GM18505 (cell line): ENCODE data around the gene FAM118A.
"Not testable (repeated sequence)": the region's sequence is repeated elsewhere in the genome, so short reads cannot be mapped to it uniquely, and the experiment has no call there.

Experiments used
- ATAC-seq: cut with Tn5 transposase; IDR thresholded peaks from one replicate; pipeline ENCODE4 v1.9.1; 2021; ENCODE audit not compliant: unreplicated experiment
- POLR2A ChIP-seq: IDR thresholded peaks from 4 replicates; pipeline ENCODE4 v1.6.1; 2011; ENCODE audit warnings: borderline replicate concordance; ENCODE audit not compliant: insufficient read depth, insufficient read length; ENCODE audit errors: extremely low read depth

Gene FAM118A

DNA sequence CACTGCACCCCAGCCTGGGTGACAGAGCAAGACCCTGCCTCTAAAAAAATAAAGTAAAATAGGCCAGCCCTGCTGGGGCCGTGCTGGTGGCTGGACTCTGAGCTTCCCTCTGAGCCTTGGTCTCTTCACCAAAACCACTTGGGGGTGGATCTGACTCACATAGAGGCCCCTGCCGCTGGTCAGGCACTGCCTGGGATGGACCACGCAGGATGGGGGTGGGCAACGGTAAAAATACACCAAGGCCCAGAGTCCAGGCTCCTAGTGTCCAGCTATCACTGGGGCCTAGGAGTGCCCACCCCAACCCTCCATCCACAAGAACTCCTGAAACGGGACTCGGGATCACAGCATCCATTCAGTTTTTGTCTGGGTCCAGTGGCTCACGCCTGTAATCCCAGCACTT, 37.2 kb upstream of the FAM118A start:
- TF ChIP-seq POLR2A = no peak
- no peak for ATAC-seq

GRCh38 chr22:45273452-45274075, 36.2 kb upstream of the FAM118A start:
- ATAC-seq = no peak
- no peak for TF ChIP-seq POLR2A

DNA sequence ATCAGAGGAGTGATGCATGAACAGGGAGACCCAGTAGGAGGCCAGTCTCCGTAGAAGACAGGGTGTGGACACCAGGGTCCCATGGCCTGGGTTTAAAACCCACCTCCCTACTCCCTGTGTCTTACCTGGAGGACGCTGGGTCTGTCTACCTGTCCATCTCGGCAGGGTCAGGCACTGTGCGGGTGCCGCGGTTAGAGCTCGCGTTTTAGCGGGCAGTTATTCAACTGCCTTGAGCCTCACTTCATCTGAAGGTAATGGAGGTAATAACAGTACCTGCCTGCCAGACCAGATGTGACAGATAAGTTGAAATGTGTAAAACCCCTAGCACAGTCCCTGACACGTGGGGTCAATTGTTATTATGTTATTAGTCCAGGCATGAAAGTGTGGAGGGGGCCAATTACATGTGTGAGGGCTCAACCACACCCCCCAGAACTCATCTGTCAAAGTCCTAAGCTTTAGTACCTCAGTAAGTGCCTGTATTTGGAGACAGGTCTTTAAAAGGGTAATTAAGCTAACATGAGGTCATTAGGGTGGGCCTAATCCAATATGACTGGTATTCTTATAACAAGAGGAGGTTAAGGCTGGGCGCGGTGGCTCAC, 33.1 kb upstream of the FAM118A start:
- TF ChIP-seq POLR2A = no peak
- ATAC-seq = no peak

DNA sequence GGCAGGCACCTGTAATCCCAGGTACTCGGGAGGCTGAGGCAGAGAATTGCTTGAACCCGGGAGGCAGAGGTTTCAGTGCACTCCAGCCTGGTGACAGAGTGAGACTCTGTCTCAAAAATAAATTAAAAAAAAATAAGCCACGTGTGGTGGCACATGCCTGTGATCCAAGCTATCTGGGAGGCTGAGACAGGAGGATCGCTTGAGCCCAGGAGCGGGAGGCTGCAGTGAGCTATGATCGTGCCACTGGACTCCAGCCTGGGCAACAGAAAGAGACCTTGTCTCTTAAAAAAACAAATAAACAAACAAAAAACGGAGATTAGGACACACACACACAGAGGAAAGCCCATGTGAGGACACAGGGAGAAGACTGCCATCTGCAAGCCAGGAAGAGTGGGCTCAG, 32.0 kb upstream of the FAM118A start:
- ATAC-seq = not testable (repeated sequence)

- ATAC-seq = no peak
- TF ChIP-seq POLR2A = no peak
Measured at GRCh38 chr22:45278125-45278524, 31.6 kb upstream of the FAM118A start.

- ATAC-seq = no peak
- no peak for TF ChIP-seq POLR2A
Measured at GRCh38 chr22:45280587-45280980, 29.1 kb upstream of the FAM118A start.

GRCh38 chr22:45281010-45281409, 28.7 kb upstream of the FAM118A start:
- ATAC-seq = no peak
- no peak for TF ChIP-seq POLR2A

DNA sequence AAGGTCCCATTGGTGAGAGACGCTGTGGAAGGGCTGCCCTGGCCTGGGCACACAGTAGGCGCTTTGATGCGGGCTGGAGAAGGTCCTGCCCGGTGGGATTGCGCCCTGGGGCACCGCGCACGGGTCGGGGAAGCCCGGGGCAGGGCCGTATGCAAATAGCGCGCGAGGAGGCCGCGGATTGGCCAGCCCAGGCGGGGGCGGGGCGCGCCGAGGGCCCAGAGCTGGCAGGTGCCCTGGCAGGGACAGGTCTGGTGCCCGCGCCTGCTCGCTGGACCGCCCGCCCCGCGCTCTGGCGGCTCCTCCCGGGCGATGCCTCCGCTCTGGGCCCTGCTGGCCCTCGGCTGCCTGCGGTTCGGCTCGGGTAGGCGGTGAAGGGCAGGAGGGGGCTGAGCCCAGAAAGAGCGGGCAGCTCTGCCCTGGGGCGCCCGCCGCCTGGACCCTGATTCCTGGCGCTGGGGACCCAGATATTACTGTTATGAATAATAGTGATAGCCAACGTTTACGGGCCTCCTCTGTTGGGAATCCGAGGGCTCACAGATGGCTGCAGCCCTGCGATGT, 24.9 kb upstream of the FAM118A start, which contains the start of gene UPK3A:
Gene UPK3A, plus strand, starts transcription at position 245 of the 558 bp plus-strand sequence. Its CDS starts 65 bp downstream, at position 310.
- no peak for ATAC-seq
- no peak for TF ChIP-seq POLR2A

DNA sequence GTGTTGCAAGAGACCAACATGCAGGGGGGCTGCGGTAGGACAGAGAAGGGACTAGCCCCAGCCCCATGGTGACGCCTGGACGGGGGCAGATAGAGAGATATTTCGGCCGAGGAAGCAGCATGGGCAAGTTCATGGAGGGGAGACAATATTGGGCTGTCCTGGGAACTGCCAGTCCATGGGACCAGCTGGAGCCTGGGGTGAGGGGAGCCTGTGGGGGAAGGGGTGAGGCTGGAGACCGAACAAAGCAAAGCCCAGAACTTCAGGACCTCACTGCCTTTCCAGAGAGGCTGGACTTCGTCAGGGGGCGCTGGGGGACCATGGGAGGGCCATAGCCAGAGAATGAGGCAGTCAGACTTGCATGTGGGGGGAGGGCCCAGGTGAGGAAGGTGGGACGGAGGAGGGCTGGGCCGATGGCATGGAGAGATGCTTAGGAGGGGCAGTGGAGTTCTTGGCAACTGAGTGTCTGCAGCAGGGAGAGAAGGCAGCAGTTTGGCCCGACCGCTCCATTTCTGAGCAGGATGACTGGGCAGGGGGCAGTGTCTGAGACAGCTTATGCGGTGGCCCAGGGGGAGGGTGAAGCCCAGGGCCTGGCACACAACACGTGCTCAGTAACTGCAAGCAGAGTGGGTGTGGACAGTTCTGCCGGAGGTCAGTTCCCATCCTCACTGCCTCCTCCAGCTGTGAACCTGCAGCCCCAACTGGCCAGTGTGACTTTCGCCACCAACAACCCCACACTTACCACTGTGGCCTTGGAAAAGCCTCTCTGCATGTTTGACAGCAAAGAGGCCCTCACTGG, 24.3 kb upstream of the FAM118A start:
- TF ChIP-seq POLR2A = no peak

DNA sequence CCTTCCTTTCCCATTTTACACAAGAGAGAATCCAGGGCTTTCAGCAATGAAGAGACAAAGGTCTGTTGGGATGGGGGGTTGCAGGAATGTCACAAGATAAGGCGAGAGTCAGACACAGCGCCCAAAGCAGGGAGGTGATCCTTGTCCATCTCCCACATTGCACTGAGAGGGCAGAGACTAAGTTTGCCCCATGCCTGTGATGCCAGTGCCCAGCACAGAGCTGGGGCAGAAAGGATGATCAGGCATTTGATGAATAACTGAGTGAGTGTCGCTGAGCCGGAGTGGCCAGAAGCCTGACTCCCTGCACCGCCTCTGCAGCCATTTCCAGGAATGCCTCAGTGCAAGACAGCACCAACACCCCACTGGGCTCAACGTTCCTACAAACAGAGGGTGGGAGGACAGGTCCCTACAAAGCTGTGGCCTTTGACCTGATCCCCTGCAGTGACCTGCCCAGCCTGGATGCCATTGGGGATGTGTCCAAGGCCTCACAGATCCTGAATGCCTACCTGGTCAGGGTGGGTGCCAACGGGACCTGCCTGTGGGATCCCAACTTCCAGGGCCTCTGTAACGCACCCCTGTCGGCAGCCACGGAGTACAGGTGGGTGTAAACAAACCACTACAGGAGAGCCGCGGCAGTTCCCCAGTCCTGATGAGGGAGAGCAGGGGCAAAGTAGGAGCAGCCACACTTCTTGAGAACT, 22.7 kb upstream of the FAM118A start:
- no peak for ATAC-seq
- TF ChIP-seq POLR2A = no peak

More for the DNA sequence above, 24.3 kb upstream of the FAM118A start:
- ATAC-seq = no peak

GRCh38 chr22:45290410-45290936, 19.3 kb upstream of the FAM118A start:
- no peak for ATAC-seq

DNA sequence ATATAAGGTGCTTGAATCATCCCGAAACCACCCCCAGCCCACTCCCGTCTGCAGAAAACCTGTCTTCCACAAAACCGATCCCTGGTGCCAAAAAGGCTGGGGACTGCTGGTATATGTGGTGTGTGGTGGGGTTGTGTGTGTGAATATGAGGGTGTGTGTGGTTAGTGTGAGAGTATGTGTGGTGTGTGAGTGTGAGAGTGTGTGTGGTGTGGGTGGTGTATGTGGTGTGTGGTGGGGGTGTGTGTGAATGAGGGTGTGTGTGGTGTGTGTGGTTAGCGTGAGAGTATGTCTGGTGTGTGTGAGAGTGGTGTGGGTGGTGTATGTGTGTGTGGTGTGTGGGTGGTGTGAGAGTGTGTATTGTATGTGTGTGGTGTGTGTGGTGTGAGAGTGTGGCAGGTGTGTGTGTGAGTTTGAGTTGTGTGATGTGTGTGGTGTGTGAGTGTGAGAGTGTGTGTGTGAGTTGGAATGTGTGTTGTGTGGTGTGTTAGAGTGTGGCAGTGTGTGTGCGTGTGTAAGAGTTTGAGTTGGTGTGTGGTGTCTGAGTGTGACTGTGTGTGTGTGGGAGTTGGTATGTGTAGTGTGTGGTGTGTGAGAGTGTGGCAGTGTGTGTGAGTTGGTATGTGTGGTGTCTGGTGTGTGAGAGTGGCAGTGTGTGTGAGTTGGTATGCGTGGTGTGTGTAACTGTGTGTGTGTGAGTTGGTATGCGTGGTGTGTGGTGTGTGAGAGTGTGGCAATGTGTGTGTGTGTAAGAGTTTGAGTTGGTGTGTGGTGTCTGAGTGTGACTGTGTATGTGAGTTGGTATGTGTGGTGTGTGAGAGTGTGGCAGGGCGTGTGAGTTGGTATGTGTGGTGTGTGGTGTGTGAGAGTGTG, 18.4 kb upstream of the FAM118A start:
- no peak for TF ChIP-seq POLR2A
- ATAC-seq = no peak

More at GRCh38 chr22:45290410-45290936, 19.3 kb upstream of the FAM118A start:
- no peak for TF ChIP-seq POLR2A

GRCh38 chr22:45291931-45292290, 17.8 kb upstream of the FAM118A start:
- no peak for ATAC-seq
- TF ChIP-seq POLR2A = no peak
